BJ (cell line): ENCODE data around the gene TIMP2. TPM values are rescaled to one million over a fixed set of nuclear protein-coding genes. Genes with fewer than 3 reads are reported as not detected.
"Not testable (repeated sequence)": the region's sequence is repeated elsewhere in the genome, so short reads cannot be mapped to it uniquely, and the experiment has no call there.

ENCODE experiments used
- CTCF ChIA-PET: fragments of 350-600 bp; formaldehyde crosslinking; extraction: SDS; loops from one replicate; lab custom pipeline; 2021; ENCODE audit warnings: antibody characterized with exemption, inconsistent platforms; lab: Yijun Ruan, JAX
- POLR2A ChIA-PET: fragments of 300-600 bp; sonication (Branson Sonifier 250); formaldehyde crosslinking; extraction: SDS; loops from one replicate; lab custom pipeline; 2021; ENCODE audit warnings: antibody characterized with exemption; lab: Charles Lee
- DNase-seq: peaks from one replicate; pipeline ENCODE4 v3.0.0-alpha.2; 2011; ENCODE audit warnings: low read depth
- H3K27me3 ChIP-seq: 2 replicates; pipeline ENCODE4 v1.6.0; 2011; ENCODE audit warnings: low read length; ENCODE audit not compliant: control insufficient read depth, insufficient read depth
- H3K36me3 ChIP-seq: 2 replicates; pipeline ENCODE4 v1.5.1; 2011; ENCODE audit warnings: low read length; ENCODE audit not compliant: control insufficient read depth, insufficient read depth
- H3K4me3 ChIP-seq: 2 replicates; pipeline ENCODE4 v1.5.1; 2011; ENCODE audit warnings: low read depth, mild to moderate bottlenecking, control low read depth, low read length
- CTCF ChIP-seq: IDR thresholded peaks from 2 replicates; pipeline ENCODE4 v1.5.1; 2011; ENCODE audit warnings: low read depth, mild to moderate bottlenecking, control low read depth, inconsistent platforms, low read length, moderate library complexity; ENCODE audit not compliant: insufficient read depth
- polyA plus RNA-seq: library from polyadenylated mRNA; depleted of rRNA; stranded (reverse); fragments of >200 nt; gene quantifications from 2 replicates; pipeline ENCODE4 v1.2.3, GENCODE V29; 2011

The TIMP2 gene
- polyA plus RNA-seq, 1 experiment, result 361 TPM

DNA sequence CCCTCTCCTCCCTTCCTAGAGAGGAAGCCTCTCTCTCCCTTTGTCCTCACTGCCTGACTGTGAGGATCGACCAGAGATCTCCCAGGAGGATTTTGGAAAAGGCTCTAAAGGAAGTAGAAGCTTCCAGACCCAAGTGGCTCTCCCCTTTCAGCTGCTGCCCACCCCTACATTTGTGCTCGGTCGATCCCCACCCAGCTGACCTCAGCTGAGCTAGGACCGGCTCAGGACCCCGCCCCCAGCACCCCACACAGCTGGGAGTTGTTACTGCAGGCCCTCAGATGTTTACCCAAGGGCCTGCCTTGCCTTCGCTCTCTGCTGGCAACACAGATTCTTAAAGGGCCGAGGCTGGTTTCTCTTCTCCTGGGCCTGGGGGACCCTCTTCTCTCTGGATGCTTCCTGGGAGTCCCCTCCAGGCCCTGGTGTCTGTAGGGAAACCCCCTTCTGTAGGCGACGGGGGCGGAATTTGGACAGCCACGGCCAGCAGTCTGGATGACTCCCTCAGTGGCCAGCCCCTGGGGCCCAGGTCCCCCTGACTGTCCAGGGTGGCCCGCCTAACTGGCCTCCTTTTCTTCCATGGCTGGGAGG lies 26.9 kb upstream of the TIMP2 start:
- H3K27me3 ChIP-seq, result no peaks in the 10 kb centered on the region; the same call in 1 of the 2 replicates
- TF ChIP-seq CTCF, result no peak
- CTCF ChIA-PET, result interaction anchor here (0.9 to 4.0 kb wide), 4 partner anchors 15 to 86 kb away, joined by 3 to 29 read pairs (median 3); no protein-coding TSS in a partner anchor
- H3K4me3 ChIP-seq, result no peak overlapping the region
- POLR2A ChIA-PET, result no interaction called here
- no peaks in the 10 kb centered on the region for H3K36me3 ChIP-seq
- no peak for DNase-seq

DNA sequence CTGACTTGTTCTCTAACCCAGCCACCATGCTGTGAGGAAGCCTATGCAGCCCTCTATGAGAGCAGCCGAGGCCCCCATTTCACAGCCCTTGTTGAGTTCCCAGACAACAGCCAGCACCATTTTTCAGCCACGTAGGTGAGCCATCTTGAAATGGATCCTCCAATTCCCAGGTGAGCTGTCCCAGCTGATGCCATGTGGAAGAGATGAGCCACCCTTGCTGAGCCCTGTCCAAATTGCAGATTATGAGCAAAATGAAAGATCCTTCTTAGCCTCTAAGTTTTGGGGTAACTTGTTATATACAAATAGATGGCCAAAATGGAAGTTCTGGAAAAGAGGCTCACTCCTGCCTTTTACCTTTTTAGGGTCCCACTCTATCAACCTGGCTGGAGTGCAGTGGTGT lies 25.7 kb upstream of the TIMP2 start:
- Histone ChIP-seq H3K27me3 (no peaks in the 10 kb centered on the region; the same call in 1 of the 2 replicates), H3K4me3 (no peak overlapping the region), H3K36me3 (no peaks in the 10 kb centered on the region)
- no peak for TF ChIP-seq CTCF
- ChIA-PET POLR2A (no interaction called here), CTCF (interaction anchor here (0.6 to 1.1 kb wide), 2 partner anchors 14 to 99 kb away, joined by 4 to 7 read pairs; no protein-coding TSS in a partner anchor)
- DNase-seq, result no peak

DNA sequence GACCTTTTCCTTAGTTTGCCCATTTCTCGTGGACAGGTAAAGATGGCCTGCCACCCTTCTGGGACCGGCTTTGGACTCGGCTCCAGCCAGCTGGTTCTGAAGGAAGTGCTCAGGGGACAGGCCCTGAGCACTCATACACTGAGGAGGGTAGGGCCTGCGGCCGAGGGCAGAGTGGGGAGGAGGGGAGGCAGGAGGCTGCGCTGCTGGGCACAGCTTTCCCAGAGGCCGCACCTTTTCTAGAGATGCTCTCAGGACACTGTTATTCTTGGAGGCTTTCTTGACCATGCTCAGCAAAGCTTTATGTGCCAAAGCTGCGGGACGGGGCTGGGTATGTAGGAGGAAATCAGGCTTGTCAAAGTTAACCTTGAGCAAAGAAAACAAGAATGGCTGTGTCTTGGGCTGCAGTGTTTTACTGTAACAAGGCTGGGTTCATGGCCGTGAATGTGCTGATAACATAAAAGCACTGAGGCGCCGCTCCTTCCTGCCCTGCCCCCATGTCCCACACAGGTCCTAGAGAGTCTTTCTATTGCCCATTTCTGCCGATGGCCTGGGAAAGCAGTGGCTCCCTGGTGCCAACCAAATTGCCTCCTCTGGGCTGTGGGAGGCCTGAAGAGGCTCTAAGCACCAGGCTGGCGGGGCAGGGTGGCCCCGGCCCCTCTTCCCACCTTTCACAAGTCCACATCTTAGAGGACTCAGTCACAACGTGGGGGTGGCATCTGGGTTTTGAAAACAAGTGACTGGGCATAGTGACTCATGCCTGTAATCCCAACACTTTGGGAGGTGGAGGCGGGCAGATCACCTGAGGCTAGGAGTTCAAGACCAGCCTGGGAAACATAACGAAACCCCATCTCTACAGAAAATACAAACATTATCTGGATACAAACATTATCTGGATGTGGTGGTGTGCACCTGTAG lies 22.3 kb upstream of the TIMP2 start:
- no peak for TF ChIP-seq CTCF
- no peaks in the 10 kb centered on the region for H3K36me3 ChIP-seq
- no peak overlapping the region for H3K4me3 ChIP-seq
- H3K27me3 ChIP-seq, result no peaks in the 10 kb centered on the region
- CTCF ChIA-PET, result interaction anchor here (0.5 to 0.9 kb wide), 2 partner anchors 16 to 24 kb away, joined by 3 read pairs; no protein-coding TSS in a partner anchor
- DNase-seq, result no peak
- POLR2A ChIA-PET, result no interaction called here

- TF ChIP-seq CTCF, result no peak
- ChIA-PET POLR2A (no interaction called here), CTCF (interaction anchor here (0.5 to 0.9 kb wide), 2 partner anchors 15 to 24 kb away, joined by 3 read pairs; no protein-coding TSS in a partner anchor)
- no peak for DNase-seq
- H3K4me3 ChIP-seq, result no peak overlapping the region
- H3K27me3 ChIP-seq, result no peaks in the 10 kb centered on the region
- no peaks in the 10 kb centered on the region for H3K36me3 ChIP-seq
Observed at GRCh38 chr17:78946631-78947030, 21.4 kb upstream of the TIMP2 start.

DNA sequence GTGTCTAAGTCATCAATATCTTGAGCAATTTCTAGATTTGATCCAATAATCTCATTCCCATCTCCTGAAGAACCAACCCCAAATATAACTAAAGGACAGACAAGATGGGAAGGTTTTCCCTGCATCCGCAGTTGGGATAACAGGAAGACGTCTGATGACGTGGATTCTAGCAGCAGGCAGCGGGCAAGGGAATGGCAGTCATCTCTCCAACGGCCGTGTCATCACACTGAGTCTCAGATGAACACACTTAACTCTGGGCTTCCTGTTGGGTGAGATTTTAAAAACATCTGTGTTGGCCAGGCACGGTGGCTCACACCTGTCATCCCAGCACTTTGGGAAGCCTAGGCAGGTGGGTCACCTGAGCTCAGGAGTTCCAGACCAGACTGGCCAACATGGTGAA lies 20.9 kb upstream of the TIMP2 start:
- POLR2A ChIA-PET, result no interaction called here
- CTCF ChIA-PET, result no interaction called here
- no peak for DNase-seq
- Histone ChIP-seq H3K36me3 (no peaks in the 10 kb centered on the region), H3K4me3 (no peak overlapping the region), H3K27me3 (no peaks in the 10 kb centered on the region)
- TF ChIP-seq CTCF, result no peak

GRCh38 chr17:78945455-78945854 lies 20.3 kb upstream of the TIMP2 start:
- H3K4me3 ChIP-seq, H3K27me3 ChIP-seq, H3K36me3 ChIP-seq, POLR2A ChIA-PET, CTCF ChIA-PET, DNase-seq: not testable (repeated sequence)
